ENCODE data around the gene NUP62. TPM values are rescaled to one million over a fixed set of nuclear protein-coding genes. Genes with fewer than 3 reads are reported as not detected.

Gene NUP62
- polyA plus RNA-seq, 6 donors from 2014 or later = 30.3 to 59.2 (median 51.3) TPM

- peak overlapping the region in 1 of 6 donors; percentile 100 for H3K27ac Mint-ChIP-seq
- DNase-seq (no peak), ATAC-seq (ENCODE audit: low read depth in 2 of 2) (peak in 1 of 2 donors; percentile 2)
- peaks cover 30 to 62% (median 46%) of the 10 kb centered on the region in 3 donors for H3K4me1 Mint-ChIP-seq
- no peaks in the 10 kb centered on the region for H3K27me3 Mint-ChIP-seq
- no peaks in the 10 kb centered on the region for H3K36me3 Mint-ChIP-seq
- no peak overlapping the region for H3K4me3 Mint-ChIP-seq
- H3K9me3 Mint-ChIP-seq = peaks cover 0 to 2% (median 0%) of the 10 kb centered on the region in 7 donors
These were observed 60.3 kb downstream of the NUP62 start for GRCh38 chr19:49869009-49869483.

- Mint-ChIP-seq H3K27me3 (no peaks in the 10 kb centered on the region), H3K36me3 (peaks cover 0 to 9% of the 10 kb centered on the region in 2 donors), H3K4me3 (peak within 1 kb of the TSS in 1 of 8 donors; percentile 99), H3K9me3 (peaks cover 0 to 2% (median 0%) of the 10 kb centered on the region in 7 donors), H3K27ac (peak within 1 kb of the TSS in 3 of 6 donors; percentile 100), H3K4me1 (peaks cover 36 to 66% (median 53%) of the 10 kb centered on the region in 3 donors)
- ATAC-seq (ENCODE audit: low read depth in 2 of 2) (peak; percentile 53 to 56), DNase-seq (peak; percentile 90)
These were observed 62.1 kb downstream of the NUP62 start, which contains the start of gene PNKP for GRCh38 chr19:49866933-49867782. Gene PNKP, minus strand, starts transcription at chr19:49867576. Its CDS starts 372 bp downstream, at chr19:49867204.

DNA sequence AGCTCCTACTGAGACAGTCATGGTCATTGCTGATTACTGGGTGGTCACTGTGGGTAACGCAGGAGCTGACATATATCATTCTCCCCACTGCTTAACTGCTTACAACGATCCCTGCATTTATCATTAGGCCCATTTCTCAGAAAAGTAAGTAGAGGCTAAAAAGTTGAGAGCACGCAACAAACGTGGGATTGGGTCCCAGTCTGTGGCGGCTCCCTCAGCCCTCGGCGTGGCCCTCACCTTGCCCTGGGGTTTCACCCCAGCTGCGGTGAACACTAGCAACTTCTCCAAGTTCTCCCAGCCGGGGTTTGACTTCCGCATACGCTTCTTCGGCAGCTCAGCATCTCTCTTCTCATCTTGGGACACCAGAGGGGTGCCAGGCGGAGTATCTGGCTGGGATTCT, 64.4 kb downstream of the NUP62 start:
- H3K27ac Mint-ChIP-seq = peak overlapping the region in 1 of 6 donors; percentile 85
- no peak for DNase-seq
- no peak for ATAC-seq (ENCODE audit: low read depth in 2 of 2)
- H3K36me3 Mint-ChIP-seq = peaks cover 0 to 9% of the 10 kb centered on the region in 2 donors
- peaks cover 33 to 49% (median 37%) of the 10 kb centered on the region in 3 donors for H3K4me1 Mint-ChIP-seq
- H3K9me3 Mint-ChIP-seq = peaks cover 0 to 2% (median 0%) of the 10 kb centered on the region in 7 donors
- peak overlapping the region in 1 of 8 donors; percentile 8 for H3K4me3 Mint-ChIP-seq
- no peaks in the 10 kb centered on the region for H3K27me3 Mint-ChIP-seq

DNA sequence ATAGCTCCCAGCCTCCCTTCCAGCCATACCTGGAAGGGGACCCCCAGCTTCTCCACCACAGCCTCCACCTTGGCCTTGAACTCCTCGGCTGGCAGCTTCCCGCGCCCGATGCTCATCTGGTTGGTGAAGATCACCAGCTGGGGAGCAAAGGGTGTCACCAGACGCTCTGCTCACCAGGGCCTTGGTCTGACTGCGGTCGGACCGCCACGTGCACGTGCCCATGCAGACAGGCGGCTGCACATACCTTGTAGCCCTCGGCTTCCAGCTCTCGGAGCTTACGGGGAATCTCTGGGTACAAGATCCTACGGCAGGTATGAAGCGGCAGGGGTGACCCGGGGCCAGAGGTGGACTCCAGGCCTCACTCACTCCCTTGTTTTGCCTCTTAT, 65.4 kb downstream of the NUP62 start:
- Mint-ChIP-seq H3K27ac (peak overlapping the region in 2 of 6 donors; percentile 18 to 39), H3K36me3 (peaks cover 0 to 9% of the 10 kb centered on the region in 2 donors)

DNA sequence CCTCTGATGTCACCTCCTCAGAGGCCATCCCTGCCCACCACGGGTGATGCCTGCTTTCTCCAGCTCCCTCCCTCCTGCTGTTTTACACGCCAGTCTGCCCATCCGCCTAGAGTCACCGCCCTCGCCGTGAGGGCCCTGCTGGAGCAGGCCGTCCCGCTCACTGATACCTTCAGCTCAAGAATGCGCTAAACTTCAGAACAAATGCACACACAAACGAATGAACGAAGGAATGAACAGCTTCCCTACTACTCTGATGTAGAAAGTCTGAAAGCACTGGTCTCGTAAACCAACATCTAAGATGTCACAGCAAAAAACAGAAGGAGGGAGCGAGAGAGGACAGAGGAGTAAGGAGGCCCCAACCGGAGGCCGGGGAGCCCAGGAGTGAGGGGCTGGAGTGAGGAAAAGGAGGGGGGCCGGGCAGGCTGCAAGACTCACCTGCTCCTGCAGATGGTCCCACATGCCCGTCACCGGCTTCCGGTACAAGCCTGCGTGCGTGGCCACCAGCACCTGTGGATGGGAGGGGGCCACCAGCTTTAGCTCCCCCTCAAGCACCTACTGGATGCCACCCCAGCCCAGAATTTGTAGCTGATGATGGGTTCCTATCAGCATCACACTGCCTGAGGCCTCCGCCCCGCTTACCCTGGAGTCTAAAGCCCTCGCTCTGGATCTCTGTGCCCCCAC, 65.9 kb downstream of the NUP62 start:
- Mint-ChIP-seq H3K27ac (peak overlapping the region in 4 of 6 donors; percentile 48 to 86 (median 54)), H3K27me3 (no peaks in the 10 kb centered on the region), H3K4me3 (peak overlapping the region in 3 of 8 donors; percentile 6 to 47 (median 28)), H3K4me1 (peaks cover 33 to 44% (median 37%) of the 10 kb centered on the region in 3 donors), H3K9me3 (peaks cover 0 to 2% (median 0%) of the 10 kb centered on the region in 7 donors), H3K36me3 (peaks cover 0 to 9% of the 10 kb centered on the region in 2 donors)
- DNase-seq (no peak), ATAC-seq (ENCODE audit: low read depth in 2 of 2) (no peak)

More for the DNA sequence above, 65.4 kb downstream of the NUP62 start:
- H3K4me3 Mint-ChIP-seq = peak overlapping the region in 3 of 8 donors; percentile 28 to 47 (median 40)
- peaks cover 33 to 49% (median 37%) of the 10 kb centered on the region in 3 donors for H3K4me1 Mint-ChIP-seq
- no peaks in the 10 kb centered on the region for H3K27me3 Mint-ChIP-seq
- no peak for DNase-seq
- H3K9me3 Mint-ChIP-seq = peaks cover 0 to 2% (median 0%) of the 10 kb centered on the region in 7 donors
- ATAC-seq (ENCODE audit: low read depth in 2 of 2) = no peak

- Mint-ChIP-seq H3K36me3 (peaks cover 0 to 9% of the 10 kb centered on the region in 2 donors), H3K4me1 (peaks cover 30 to 36% (median 30%) of the 10 kb centered on the region in 3 donors), H3K4me3 (peak overlapping the region in 1 of 8 donors; percentile 47), H3K27me3 (no peaks in the 10 kb centered on the region), H3K27ac (peak overlapping the region in 2 of 6 donors; percentile 48 to 50), H3K9me3 (peaks cover 0 to 2% (median 0%) of the 10 kb centered on the region in 7 donors)
- ATAC-seq (ENCODE audit: low read depth in 2 of 2) (no peak), DNase-seq (no peak)
These were observed 66.7 kb downstream of the NUP62 start for GRCh38 chr19:49862391-49863253.

GRCh38 chr19:49861541-49862378, 67.5 kb downstream of the NUP62 start:
- ATAC-seq (ENCODE audit: low read depth in 2 of 2) (no peak), DNase-seq (no peak)
- Mint-ChIP-seq H3K27me3 (no peaks in the 10 kb centered on the region), H3K4me1 (peaks cover 23 to 31% (median 25%) of the 10 kb centered on the region in 3 donors), H3K9me3 (peaks cover 0 to 2% (median 0%) of the 10 kb centered on the region in 7 donors), H3K4me3 (peak overlapping the region in 1 of 8 donors; percentile 21), H3K36me3 (peaks cover 0 to 9% of the 10 kb centered on the region in 2 donors), H3K27ac (no peak overlapping the region)

DNA sequence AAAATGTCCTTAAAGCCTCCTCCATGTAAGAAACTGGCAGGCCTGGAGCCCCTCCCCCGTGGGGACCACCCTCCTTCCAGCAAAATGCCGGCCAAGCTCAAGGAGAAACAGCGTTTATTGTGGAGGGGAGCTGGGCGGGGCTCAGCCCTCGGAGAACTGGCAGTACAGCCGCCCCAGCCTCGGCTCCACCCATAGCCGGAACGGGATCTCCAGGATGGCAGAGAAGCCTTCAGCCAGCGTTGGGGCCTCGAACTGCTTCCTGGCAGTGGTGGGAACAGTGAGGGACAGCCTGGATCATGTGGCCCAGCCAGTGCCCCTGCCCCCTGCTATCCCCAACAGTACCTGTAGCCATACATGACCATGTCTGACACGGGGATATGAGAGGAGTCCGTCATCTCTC, 68.2 kb downstream of the NUP62 start:
- no peak overlapping the region for H3K4me3 Mint-ChIP-seq
- H3K27ac Mint-ChIP-seq = no peak overlapping the region
- DNase-seq (no peak), ATAC-seq (ENCODE audit: low read depth in 2 of 2) (no peak)
- no peaks in the 10 kb centered on the region for H3K27me3 Mint-ChIP-seq
- H3K9me3 Mint-ChIP-seq = peaks cover 0 to 2% (median 0%) of the 10 kb centered on the region in 7 donors
- peaks cover 0 to 9% of the 10 kb centered on the region in 2 donors for H3K36me3 Mint-ChIP-seq
- peaks cover 17 to 25% (median 18%) of the 10 kb centered on the region in 3 donors for H3K4me1 Mint-ChIP-seq

DNA sequence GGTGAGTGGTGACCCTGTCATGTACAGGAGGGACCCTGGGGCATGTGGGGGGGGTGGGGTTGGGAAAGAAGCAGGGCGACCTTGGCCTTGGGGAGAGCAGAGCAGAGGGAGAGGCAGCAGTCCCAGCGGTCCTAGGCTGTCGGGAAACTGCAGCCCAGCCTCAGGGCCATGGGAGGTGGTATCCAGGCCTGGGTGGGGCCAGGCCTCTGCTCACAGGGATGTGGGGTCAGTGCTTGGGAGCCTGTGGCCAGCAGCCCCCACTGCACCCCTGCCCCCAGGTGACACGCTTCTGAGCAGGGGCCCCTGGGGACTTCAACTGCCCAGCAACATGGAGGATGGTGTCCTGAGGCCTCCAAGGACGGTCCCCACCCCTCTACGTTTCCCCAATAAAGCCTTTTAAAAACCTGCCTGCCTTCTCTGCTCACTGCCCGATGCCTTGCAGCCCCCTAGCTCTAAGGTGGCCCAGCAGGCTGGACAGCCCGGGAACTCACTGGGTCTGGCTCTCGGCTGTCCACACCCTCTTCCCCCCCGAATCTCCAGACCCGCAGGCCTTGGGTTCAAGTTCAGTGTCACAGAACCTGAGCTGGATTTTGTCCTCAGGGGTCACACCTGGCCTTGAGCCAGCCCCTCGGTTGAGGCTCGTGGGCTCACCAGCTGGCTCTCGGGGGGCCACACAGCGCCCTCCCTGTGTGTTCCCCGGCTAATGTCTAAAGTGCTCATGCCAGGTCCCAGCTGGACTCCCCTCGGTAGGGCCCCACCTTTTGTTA, 68.8 kb downstream of the NUP62 start:
- ATAC-seq (ENCODE audit: low read depth in 2 of 2) (peak in 1 of 2 donors; percentile 16), DNase-seq (no peak)
- H3K27me3 Mint-ChIP-seq = no peaks in the 10 kb centered on the region
- peaks cover 0 to 9% of the 10 kb centered on the region in 2 donors for H3K36me3 Mint-ChIP-seq
- no peak overlapping the region for H3K27ac Mint-ChIP-seq
- peaks cover 12 to 19% (median 14%) of the 10 kb centered on the region in 3 donors for H3K4me1 Mint-ChIP-seq
- peaks cover 0 to 2% (median 0%) of the 10 kb centered on the region in 7 donors for H3K9me3 Mint-ChIP-seq
- H3K4me3 Mint-ChIP-seq = no peak overlapping the region

- Mint-ChIP-seq H3K4me1 (peaks cover 7 to 16% (median 13%) of the 10 kb centered on the region in 3 donors), H3K9me3 (peaks cover 0 to 2% (median 0%) of the 10 kb centered on the region in 7 donors), H3K27me3 (no peaks in the 10 kb centered on the region), H3K4me3 (no peak overlapping the region), H3K36me3 (peaks cover 0 to 9% of the 10 kb centered on the region in 2 donors), H3K27ac (no peak overlapping the region)
- no peak for ATAC-seq (ENCODE audit: low read depth in 2 of 2)
- DNase-seq = no peak
These were observed 69.5 kb downstream of the NUP62 start for GRCh38 chr19:49859682-49860335.

Measured in naive B cell (primary cell).